Measurements from ENCODE around the gene MAPK10.

DNA sequence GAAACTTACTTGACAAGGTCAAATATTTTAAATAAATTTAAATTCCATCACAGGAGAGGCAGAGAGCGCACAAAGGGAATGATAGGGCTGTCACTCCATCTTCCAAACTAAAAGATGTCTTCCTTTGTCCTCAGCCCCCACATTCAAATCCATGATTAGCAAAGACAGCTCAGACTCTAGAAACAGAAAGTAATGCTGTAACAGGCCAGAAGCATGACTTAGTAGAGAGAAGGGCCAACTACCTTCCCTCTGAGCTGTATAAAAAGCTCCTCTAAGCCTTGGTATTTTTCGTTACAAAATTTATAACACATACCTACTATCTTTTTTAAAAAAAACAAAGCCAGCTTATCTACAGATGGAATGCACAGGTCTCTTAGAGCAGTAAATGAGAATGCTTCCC, 207.4 kb downstream of the MAPK10 start:
- TF ChIP-seq, protein P1, sequence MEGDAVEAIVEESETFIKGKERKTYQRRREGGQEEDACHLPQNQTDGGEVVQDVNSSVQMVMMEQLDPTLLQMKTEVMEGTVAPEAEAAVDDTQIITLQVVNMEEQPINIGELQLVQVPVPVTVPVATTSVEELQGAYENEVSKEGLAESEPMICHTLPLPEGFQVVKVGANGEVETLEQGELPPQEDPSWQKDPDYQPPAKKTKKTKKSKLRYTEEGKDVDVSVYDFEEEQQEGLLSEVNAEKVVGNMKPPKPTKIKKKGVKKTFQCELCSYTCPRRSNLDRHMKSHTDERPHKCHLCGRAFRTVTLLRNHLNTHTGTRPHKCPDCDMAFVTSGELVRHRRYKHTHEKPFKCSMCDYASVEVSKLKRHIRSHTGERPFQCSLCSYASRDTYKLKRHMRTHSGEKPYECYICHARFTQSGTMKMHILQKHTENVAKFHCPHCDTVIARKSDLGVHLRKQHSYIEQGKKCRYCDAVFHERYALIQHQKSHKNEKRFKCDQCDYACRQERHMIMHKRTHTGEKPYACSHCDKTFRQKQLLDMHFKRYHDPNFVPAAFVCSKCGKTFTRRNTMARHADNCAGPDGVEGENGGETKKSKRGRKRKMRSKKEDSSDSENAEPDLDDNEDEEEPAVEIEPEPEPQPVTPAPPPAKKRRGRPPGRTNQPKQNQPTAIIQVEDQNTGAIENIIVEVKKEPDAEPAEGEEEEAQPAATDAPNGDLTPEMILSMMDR (IDR thresholded peaks at IDR 0.05): no peak
- TF ChIP-seq POLR2A (IDR thresholded peaks at IDR 0.05) (no peak), POLR2AphosphoS5 (IDR thresholded peaks at IDR 0.05) (no peak)
